H1 (cell line): ENCODE results near the gene CACNG5. TPM values are rescaled to one million over a fixed set of nuclear protein-coding genes. Genes with fewer than 3 reads are reported as not detected.

Source experiments
- CTCF ChIA-PET: fragments of 300-600 bp; sonication (Branson Sonifier 250); formaldehyde crosslinking; loops from one replicate; lab custom pipeline; 2021; ENCODE audit not compliant: partially characterized antibody; lab: Charles Lee
- POLR2A ChIA-PET: fragments of 300-600 bp; sonication (Branson Sonifier 250); formaldehyde crosslinking; loops from one replicate; lab custom pipeline; 2021; ENCODE audit warnings: inconsistent platforms; ENCODE audit not compliant: partially characterized antibody; lab: Charles Lee
- DNase-seq, 2 experiments: peaks; one replicate each; pipeline versions ENCODE4 v3.0.0 to v3.0.0-alpha.2; 2010 to 2022; ENCODE audit warnings: low spot score in 2 of 2, low read depth in 1 of 2, mixed read lengths in 1 of 2
- FAIRE-seq: peaks from 2 replicates; lab custom pipeline; 2011; peaks lifted over from hg19 to GRCh38; lab: Jason Lieb, UNC
- H2AFZ ChIP-seq: 2 replicates; pipeline ENCODE4 v1.8.1; 2012; ENCODE audit warnings: low read length, inconsistent platforms
- H2AK5ac ChIP-seq: 2 replicates; pipeline ENCODE4 v1.6.1; 2013; ENCODE audit warnings: low read depth, low read length
- H2BK120ac ChIP-seq: replicated peaks from 2 replicates; pipeline ENCODE3; 2013; ENCODE audit warnings: low read depth, low read length, inconsistent platforms
- H2BK12ac ChIP-seq: 2 replicates; pipeline ENCODE4 v1.6.1; 2013; ENCODE audit warnings: low read depth, low read length
- H2BK15ac ChIP-seq: 2 replicates; pipeline ENCODE4 v1.6.1; 2013; ENCODE audit warnings: low read length
- H2BK20ac ChIP-seq: 2 replicates; pipeline ENCODE4 v1.6.1; 2013; ENCODE audit warnings: low read length
- H2BK5ac ChIP-seq: 2 replicates; pipeline ENCODE4 v1.6.1; 2013; ENCODE audit warnings: low read depth, low read length
- H3K14ac ChIP-seq: 2 replicates; pipeline ENCODE4 v1.6.1; 2013; ENCODE audit warnings: inconsistent platforms; ENCODE audit not compliant: insufficient read length
- H3K18ac ChIP-seq: 2 replicates; pipeline ENCODE4 v1.6.1; 2013; ENCODE audit warnings: low read length; ENCODE audit errors: extremely low read depth
- H3K23ac ChIP-seq: 2 replicates; pipeline ENCODE4 v1.6.1; 2013; ENCODE audit warnings: inconsistent platforms; ENCODE audit not compliant: insufficient read length
- H3K23me2 ChIP-seq: 2 replicates; pipeline ENCODE4 v1.6.1; 2013; ENCODE audit warnings: low read depth, low read length
- H3K27ac ChIP-seq: 2 replicates; pipeline ENCODE4 v1.6.1; 2011; ENCODE audit warnings: low read depth, low read length, inconsistent platforms
- H3K27me3 ChIP-seq, 4 experiments: replicated peaks in 1 of 4; 1 replicate in 1 of 4; 2 replicates in 3 of 4; pipeline versions ENCODE4 v1.6.1 to v1.8.1; 2011 to 2013; ENCODE audit warnings: low read length in 3 of 4, mild to moderate bottlenecking in 3 of 4, inconsistent platforms in 2 of 4, mixed read lengths in 2 of 4, moderate library complexity in 1 of 4; ENCODE audit not compliant: control insufficient read depth in 3 of 4, insufficient read depth in 3 of 4; ENCODE audit errors: extremely low read depth in 1 of 4
- H3K36me3 ChIP-seq, 4 experiments: 2 replicates each; pipeline versions ENCODE4 v1.6.1 to v1.8.1; 2011 to 2013; ENCODE audit warnings: mild to moderate bottlenecking in 4 of 4, low read length in 3 of 4, moderate library complexity in 2 of 4, control low read depth in 1 of 4, inconsistent platforms in 1 of 4; ENCODE audit not compliant: insufficient read depth in 4 of 4, control insufficient read depth in 2 of 4
- H3K4ac ChIP-seq: replicated peaks from 2 replicates; pipeline ENCODE3; 2013; ENCODE audit warnings: low read length, low read depth, mixed read lengths, inconsistent platforms; ENCODE audit not compliant: insufficient read length
- H3K4me1 ChIP-seq, 4 experiments: replicated peaks in 1 of 4; 1 replicate in 1 of 4; 2 replicates in 3 of 4; pipeline versions ENCODE4 v1.6.1 to v1.8.1; 2011 to 2013; ENCODE audit warnings: low read length in 3 of 4, inconsistent platforms in 2 of 4, mixed read lengths in 1 of 4; ENCODE audit not compliant: insufficient read depth in 4 of 4, control insufficient read depth in 3 of 4
- H3K4me2 ChIP-seq, 2 experiments: 2 replicates each; pipeline versions ENCODE4 v1.6.1 to v1.8.1; 2011 to 2013; ENCODE audit warnings: low read depth in 2 of 2, low read length in 2 of 2, control low read depth in 1 of 2, inconsistent platforms in 1 of 2, mild to moderate bottlenecking in 1 of 2; ENCODE audit not compliant: insufficient read depth in 1 of 2
- H3K4me3 ChIP-seq, 4 experiments: fragments of 200-600, 300-600 bp in 1 of 4; sonication (generic), shearing (Covaris generic), sonication (Bioruptor Twin) in 1 of 4; 2 replicates each; pipeline versions ENCODE4 v1.5.1 to v1.8.1; 2011 to 2016; ENCODE audit warnings: low read length in 4 of 4, low read depth in 3 of 4, control low read depth in 2 of 4, inconsistent platforms in 2 of 4, mild to moderate bottlenecking in 2 of 4, mixed read lengths in 1 of 4, moderate library complexity in 1 of 4; ENCODE audit not compliant: insufficient read depth in 2 of 4; ENCODE audit errors: extremely low read depth in 1 of 4
- H3K56ac ChIP-seq: replicated peaks from 2 replicates; pipeline ENCODE3; 2013; ENCODE audit warnings: low read depth, mild to moderate bottlenecking, mixed read lengths, low read length, inconsistent platforms; ENCODE audit not compliant: insufficient read length
- H3K79me1 ChIP-seq: 2 replicates; pipeline ENCODE4 v1.6.1; 2013; ENCODE audit warnings: low read depth, low read length, control low read depth
- H3K79me2 ChIP-seq, 2 experiments: 2 replicates each; pipeline versions ENCODE4 v1.6.1 to v1.8.1; 2012 to 2013; ENCODE audit warnings: low read length in 2 of 2, mild to moderate bottlenecking in 2 of 2, inconsistent platforms in 1 of 2; ENCODE audit not compliant: insufficient read depth in 2 of 2, control insufficient read depth in 1 of 2
- H3K9ac ChIP-seq, 4 experiments: replicated peaks in 1 of 4; 1 replicate in 1 of 4; 2 replicates in 3 of 4; pipeline versions ENCODE4 v1.6.1 to v1.8.1; 2011 to 2013; ENCODE audit warnings: low read depth in 3 of 4, low read length in 3 of 4, control low read depth in 2 of 4, mild to moderate bottlenecking in 2 of 4, moderate library complexity in 2 of 4, inconsistent platforms in 1 of 4; ENCODE audit errors: extremely low read depth in 1 of 4
- H3K9me3 ChIP-seq, 2 experiments: 2 replicates each; pipeline versions ENCODE4 v1.6.1 to v1.8.1; 2012 to 2013; ENCODE audit warnings: mild to moderate bottlenecking in 2 of 2, moderate library complexity in 2 of 2, control low read depth in 1 of 2, inconsistent platforms in 1 of 2, low read depth in 1 of 2, low read length in 1 of 2, mixed read lengths in 1 of 2; ENCODE audit not compliant: insufficient read depth in 2 of 2
- H4K20me1 ChIP-seq, 2 experiments: replicated peaks in 1 of 2; 2 replicates each; pipeline versions ENCODE3 to v1.8.1; 2011 to 2013; ENCODE audit warnings: inconsistent platforms in 2 of 2, low read length in 2 of 2, mild to moderate bottlenecking in 1 of 2; ENCODE audit not compliant: insufficient read depth in 2 of 2, control insufficient read depth in 1 of 2
- H4K5ac ChIP-seq: 2 replicates; pipeline ENCODE4 v1.6.1; 2013; ENCODE audit warnings: low read length, low read depth, mixed read lengths, inconsistent platforms; ENCODE audit not compliant: insufficient read length
- H4K8ac ChIP-seq: 2 replicates; pipeline ENCODE4 v1.8.0; 2013; ENCODE audit warnings: mild to moderate bottlenecking, moderate library complexity, low read length, inconsistent platforms; ENCODE audit not compliant: insufficient read depth; ENCODE audit errors: extremely low read depth
- H4K91ac ChIP-seq: replicated peaks from 2 replicates; pipeline ENCODE3; 2013; ENCODE audit warnings: low read length, mixed read lengths, inconsistent platforms; ENCODE audit not compliant: insufficient read length
- EZH2 ChIP-seq: fragments of 200-600 bp; sonication (generic); IDR thresholded peaks from 2 replicates; pipeline ENCODE4 v1.7.1; 2012; ENCODE audit warnings: low read depth, mild to moderate bottlenecking, moderate library complexity, low read length, inconsistent platforms; ENCODE audit not compliant: severe bottlenecking
- GABPA ChIP-seq: IDR thresholded peaks from 2 replicates; pipeline ENCODE4 v1.6.1; 2011; ENCODE audit warnings: mild to moderate bottlenecking, low read length, moderate library complexity, borderline replicate concordance; ENCODE audit not compliant: insufficient read depth
- GTF2F1 ChIP-seq: IDR thresholded peaks from 2 replicates; pipeline ENCODE4 v1.6.1; 2012; ENCODE audit warnings: low read depth, low read length, improper control_type of control experiment, borderline replicate concordance
- JUN ChIP-seq: IDR thresholded peaks from 2 replicates; pipeline ENCODE4 v1.6.1; 2011; ENCODE audit warnings: low read depth, mild to moderate bottlenecking, improper control_type of control experiment, low read length
- NRF1 ChIP-seq: IDR thresholded peaks from 2 replicates; pipeline ENCODE4 v1.6.1; 2011; ENCODE audit warnings: mild to moderate bottlenecking, low read depth, low read length, improper control_type of control experiment
- SIX5 ChIP-seq: IDR thresholded peaks from 2 replicates; pipeline ENCODE4 v1.6.1; 2011; ENCODE audit warnings: mild to moderate bottlenecking, low read depth, low read length
- TAF1 ChIP-seq: IDR thresholded peaks from 2 replicates; pipeline ENCODE4 v1.6.1; 2011; ENCODE audit warnings: mild to moderate bottlenecking, low read depth, low read length
- WGBS, 2 experiments: shearing (Covaris generic) in 1 of 2; methylation state at CpG; one replicate each; pipeline versions ENCODE4 v1.1.6 to v1.1.7; 2013 to 2015; ENCODE audit warnings: low lambda C conversion rate in 2 of 2, mixed read lengths in 2 of 2, inconsistent platforms in 1 of 2, low coverage in 1 of 2, missing lambda C conversion rate in 1 of 2; ENCODE audit not compliant: insufficient replicate concordance in 2 of 2, insufficient coverage in 1 of 2, insufficient read length in 1 of 2; ENCODE audit errors: extremely low coverage in 1 of 2, missing lambda C conversion rate in 1 of 2; 5-methylcytosine and 5-hydroxymethylcytosine counted together
- polyA plus RNA-seq, 7 experiments: library from polyadenylated mRNA; depleted of rRNA in 3 of 7; stranded (reverse) in 5 of 7; unstranded in 2 of 7; fragments of >200 nt in 5 of 7; fragments of 200-250 nt in 2 of 7; gene quantifications; 1 replicate in 5 of 7; 2 replicates in 1 of 7; 4 replicates in 1 of 7; pipeline versions ENCODE4 v1.2.1 to v1.2.3, GENCODE V29; 2011 to 2013; ENCODE audit warnings: missing spikeins in 2 of 7, mixed read lengths in 2 of 7
- total RNA-seq: library from RNA; stranded (reverse); fragmentation: NEBNext Ultra II Directional; extraction: Animal tissue kit (Norgen Biotek cat#: 25700); gene quantifications from 2 replicates; pipeline ENCODE4 v1.2.1, GENCODE V29; 2021

The CACNG5 gene
- total and polyA plus RNA-seq, 2 of the 8 experiments (the other 6 are each of a cell fraction or from before 2014, with no cell fraction given) = 2.2 to 3.1 TPM

- no peak overlapping the region for H3K4me3 ChIP-seq
- H3K4me1 ChIP-seq = no peaks in the 10 kb centered on the region
- DNase-seq (no peak), FAIRE-seq (no peak)
- no peak overlapping the region for H3K23ac ChIP-seq
- H3K14ac ChIP-seq = no peak overlapping the region
- no peaks in the 10 kb centered on the region for H3K27me3 ChIP-seq
- H2BK15ac ChIP-seq = no peak overlapping the region
- H3K23me2 ChIP-seq = no peaks in the 10 kb centered on the region
- CTCF ChIA-PET = interaction anchor here (0.6 to 1.7 kb wide), 5 partner anchors 10 to 160 kb away, joined by 3 to 4 read pairs (median 4); no protein-coding TSS in a partner anchor
- H4K8ac ChIP-seq = no peak overlapping the region
- POLR2A ChIA-PET = interaction anchor here (1.5 kb wide), 1 partner anchor 23 kb away, joined by 3 read pairs; no protein-coding TSS in a partner anchor
- H3K18ac ChIP-seq = no peak overlapping the region
- no peak overlapping the region for H3K56ac ChIP-seq
- H3K4ac ChIP-seq = no peak overlapping the region
- no peak overlapping the region for H2BK20ac ChIP-seq
- 98% methylated on average over 4 of the region's 4 CpGs; no CpG with 5 or more reads in 1 of the 2 experiments for WGBS, 2 experiments
- no peak for TF ChIP-seq JUN
- no peak for TF ChIP-seq SIX5
- TF ChIP-seq GTF2F1 = no peak
- no peak for TF ChIP-seq NRF1
- no peak for TF ChIP-seq EZH2
- TF ChIP-seq GABPA = no peak
- TF ChIP-seq TAF1 = no peak
- TF ChIP-seq, all 59 proteins: peak for 0
- Histone ChIP-seq H2BK12ac (no peak overlapping the region), H2BK120ac (no peak overlapping the region), H2AK5ac (no peak overlapping the region), H3K79me1 (no peaks in the 10 kb centered on the region), H4K20me1 (no peaks in the 10 kb centered on the region), H3K36me3 (no peaks in the 10 kb centered on the region), H2BK5ac (no peak overlapping the region), H3K9me3 (no peaks in the 10 kb centered on the region; a peak in 1 of 4 replicates), H2AFZ (no peak overlapping the region), H3K4me2 (no peak overlapping the region), H4K5ac (no peak overlapping the region), H3K79me2 (no peaks in the 10 kb centered on the region), H3K27ac (no peak overlapping the region), H3K9ac (no peak overlapping the region), H4K91ac (no peak overlapping the region)
Observed at GRCh38 chr17:66920950-66921349, 86.0 kb downstream of the CACNG5 start.
